Measurements from ENCODE around the gene COL8A2. TPM values are rescaled to one million over a fixed set of nuclear protein-coding genes. Genes with fewer than 3 reads are reported as not detected.

Gene COL8A2
- total and polyA plus RNA-seq, 2 donors (not counting 3 experiments of a cell fraction or from before 2014, with no cell fraction given) = 1.2 to 1.3 TPM

DNA sequence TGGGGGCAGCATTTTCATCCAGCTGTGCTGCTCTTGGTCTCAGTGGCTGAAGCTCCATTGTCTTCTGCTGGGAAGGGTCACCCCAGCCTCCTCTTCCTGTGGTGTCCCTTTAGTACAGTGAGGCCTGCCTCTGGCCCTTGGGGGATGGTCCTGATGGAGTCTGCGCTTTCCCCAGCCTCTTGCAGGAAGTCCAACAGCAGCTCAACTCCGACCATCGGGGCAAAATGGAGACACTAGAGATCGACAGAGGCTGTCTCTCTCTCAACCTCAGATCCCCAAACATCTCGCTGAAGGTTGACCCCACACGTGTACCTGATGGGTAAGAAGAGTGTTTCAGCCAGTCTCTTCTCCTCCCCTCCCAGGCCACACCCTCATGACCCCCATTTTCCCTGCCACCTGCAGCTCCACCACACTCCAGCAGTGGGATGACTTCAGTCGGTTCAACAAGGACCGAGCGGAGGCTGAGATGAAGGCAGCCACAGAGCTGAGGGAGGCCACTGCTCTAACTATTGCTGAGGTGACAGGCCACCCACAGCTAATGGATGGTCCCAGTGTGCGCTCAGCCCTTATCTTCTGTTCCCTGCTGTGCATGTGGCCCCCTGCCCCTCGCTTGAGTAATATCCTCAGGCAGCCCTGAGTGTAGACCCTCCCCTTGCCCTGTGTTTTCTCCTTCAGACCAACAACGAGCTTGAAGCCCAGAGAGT, 38.3 kb downstream of the COL8A2 start:
- H3K9me1 ChIP-seq (replicated peaks; ENCODE audit: control insufficient read depth, extremely low read depth, insufficient read depth, low read length) = no peaks in the 10 kb centered on the region
- H3K79me2 ChIP-seq (ENCODE audit: control insufficient read depth, insufficient read depth, low read length) = peaks cover 22% of the 10 kb centered on the region
- DNase-seq (ENCODE audit: low read depth, low spot score) (no peak), FAIRE-seq (no peak)
- ChIA-PET CTCF (interaction anchor here (0.7 to 1.0 kb wide), 2 partner anchors 204 to 225 kb away, joined by 3 read pairs; partner anchors contain the start of gene AGO1), POLR2A (no interaction called here)
- TF ChIP-seq EZH2 (IDR thresholded peaks at IDR 0.05; ENCODE audit: borderline replicate concordance, low read depth, low read length, severe bottlenecking) = no peak
- no peak for TF ChIP-seq FOS (IDR thresholded peaks at IDR 0.05; ENCODE audit: borderline replicate concordance, insufficient read depth, low read length)
- TF ChIP-seq GATA2 (IDR thresholded peaks at IDR 0.05; ENCODE audit: insufficient read depth, insufficient read length, low read depth, low read length) = no peak
- TF ChIP-seq, protein P1, sequence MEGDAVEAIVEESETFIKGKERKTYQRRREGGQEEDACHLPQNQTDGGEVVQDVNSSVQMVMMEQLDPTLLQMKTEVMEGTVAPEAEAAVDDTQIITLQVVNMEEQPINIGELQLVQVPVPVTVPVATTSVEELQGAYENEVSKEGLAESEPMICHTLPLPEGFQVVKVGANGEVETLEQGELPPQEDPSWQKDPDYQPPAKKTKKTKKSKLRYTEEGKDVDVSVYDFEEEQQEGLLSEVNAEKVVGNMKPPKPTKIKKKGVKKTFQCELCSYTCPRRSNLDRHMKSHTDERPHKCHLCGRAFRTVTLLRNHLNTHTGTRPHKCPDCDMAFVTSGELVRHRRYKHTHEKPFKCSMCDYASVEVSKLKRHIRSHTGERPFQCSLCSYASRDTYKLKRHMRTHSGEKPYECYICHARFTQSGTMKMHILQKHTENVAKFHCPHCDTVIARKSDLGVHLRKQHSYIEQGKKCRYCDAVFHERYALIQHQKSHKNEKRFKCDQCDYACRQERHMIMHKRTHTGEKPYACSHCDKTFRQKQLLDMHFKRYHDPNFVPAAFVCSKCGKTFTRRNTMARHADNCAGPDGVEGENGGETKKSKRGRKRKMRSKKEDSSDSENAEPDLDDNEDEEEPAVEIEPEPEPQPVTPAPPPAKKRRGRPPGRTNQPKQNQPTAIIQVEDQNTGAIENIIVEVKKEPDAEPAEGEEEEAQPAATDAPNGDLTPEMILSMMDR (IDR thresholded peaks at IDR 0.05; ENCODE audit: extremely low read depth in 1 of 2, insufficient read depth in 1 of 2, low read depth in 1 of 2, low read length in 2 of 2) = no peak
- no peak for TF ChIP-seq JUN (IDR thresholded peaks at IDR 0.05; ENCODE audit: borderline replicate concordance, insufficient read depth, insufficient read length, low read depth)
- no peak for TF ChIP-seq MAX (IDR thresholded peaks at IDR 0.05; ENCODE audit: insufficient read depth, insufficient read length)
- TF ChIP-seq POLR2A (IDR thresholded peaks at IDR 0.05; ENCODE audit: low read depth, low read length) = no peak
- H3K9ac ChIP-seq (replicated peaks; ENCODE audit: extremely low read depth, insufficient read depth, low read length) = no peak overlapping the region
- no peak overlapping the region for H2AFZ ChIP-seq (ENCODE audit: low read depth, low read length)
- dilution Hi-C loops (cut with MboI; ENCODE audit: extremely low pct_ligation_motif_present, low sequenced_read_pairs) = no loop called here
- no peak overlapping the region for H3K4me2 ChIP-seq (ENCODE audit: insufficient read depth, low read length)
- no peaks in the 10 kb centered on the region for H4K20me1 ChIP-seq (replicated peaks; ENCODE audit: control insufficient read depth, extremely low read depth, insufficient read depth, low read length)
- no peak overlapping the region for H3K27ac ChIP-seq (ENCODE audit: insufficient read depth, low read depth, low read length)
- no peak overlapping the region for H3K4me3 ChIP-seq (replicated peaks in 1 of 3; ENCODE audit: insufficient read depth in 1 of 3, low read depth in 1 of 3, low read length in 3 of 3)
- no peaks in the 10 kb centered on the region for H3K27me3 ChIP-seq (ENCODE audit: control insufficient read depth in 2 of 2, insufficient read depth in 2 of 2, low read length in 2 of 2)
- peaks cover 0 to 7% of the 10 kb centered on the region in 2 experiments for H3K36me3 ChIP-seq (ENCODE audit: control insufficient read depth in 2 of 2, extremely low read depth in 1 of 2, insufficient read depth in 2 of 2, low read length in 2 of 2)
- BruUV-seq (replicated peaks) = no TSS peak
- no peaks in the 10 kb centered on the region for H3K9me3 ChIP-seq (replicated peaks; ENCODE audit: control insufficient read depth, insufficient read depth, low read length)
- intact Hi-C loops (cut with micrococcal nuclease) = no loop called here
- H3K4me1 ChIP-seq (ENCODE audit: control insufficient read depth, extremely low read depth, insufficient read depth, low read length) = peaks cover 8% of the 10 kb centered on the region

Data from endothelial cell of umbilical vein (primary cell).